ENCODE results near the gene PHRF1. TPM values are rescaled to one million over a fixed set of nuclear protein-coding genes. Genes with fewer than 3 reads are reported as not detected.

PHRF1 gene
- total and polyA plus RNA-seq, 2 donors (not counting 3 experiments of a cell fraction or from before 2014, with no cell fraction given), result 14.2 to 39.4 TPM

DNA sequence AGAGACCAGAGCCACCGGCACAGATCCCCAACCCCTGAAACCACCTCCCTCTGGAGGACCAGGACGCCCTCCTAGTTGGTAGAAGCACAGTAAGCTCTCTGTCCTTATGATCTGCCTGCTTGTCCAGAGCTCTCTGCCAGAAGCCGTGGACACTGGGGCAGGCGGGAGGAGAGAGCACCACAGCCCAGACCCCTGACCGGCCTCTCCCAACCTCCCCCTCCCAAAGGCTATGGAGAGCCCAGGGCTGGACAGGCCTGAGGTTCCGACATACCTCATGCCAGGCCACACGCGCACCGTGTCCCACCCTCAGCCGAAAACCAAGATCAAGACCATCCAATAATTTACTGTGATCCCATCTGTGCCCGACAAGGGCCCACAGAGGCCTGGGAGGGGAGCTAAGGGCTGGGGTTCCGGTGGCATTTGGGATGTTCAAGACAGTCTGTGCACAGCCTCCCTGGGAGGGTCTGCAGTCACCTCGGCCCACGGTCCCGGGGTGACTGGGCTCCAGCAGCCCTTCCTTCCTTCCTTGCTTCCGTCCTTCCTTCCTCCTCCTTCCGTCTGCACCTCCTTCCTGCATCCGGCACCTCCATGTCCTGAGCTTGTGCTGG is 44.2 kb upstream of the PHRF1 start:
- H3K27me3 ChIP-seq (ENCODE audit: control insufficient read depth in 2 of 2, insufficient read depth in 2 of 2, low read length in 2 of 2), result no peaks in the 10 kb centered on the region

GRCh38 chr11:532527-532985 is 43.7 kb upstream of the PHRF1 start:
- Histone ChIP-seq H3K27ac (ENCODE audit: insufficient read depth, low read depth, low read length) (no peak overlapping the region), H2AFZ (ENCODE audit: low read depth, low read length) (no peak overlapping the region), H3K4me1 (ENCODE audit: control insufficient read depth, extremely low read depth, insufficient read depth, low read length) (peaks cover 6% of the 10 kb centered on the region), H3K9me3 (replicated peaks; ENCODE audit: control insufficient read depth, insufficient read depth, low read length) (no peaks in the 10 kb centered on the region), H3K27me3 (ENCODE audit: control insufficient read depth in 2 of 2, insufficient read depth in 2 of 2, low read length in 2 of 2) (no peaks in the 10 kb centered on the region), H3K36me3 (ENCODE audit: control insufficient read depth in 2 of 2, extremely low read depth in 1 of 2, insufficient read depth in 2 of 2, low read length in 2 of 2) (peaks cover 4 to 18% of the 10 kb centered on the region in 2 experiments), H3K9ac (replicated peaks; ENCODE audit: extremely low read depth, insufficient read depth, low read length) (no peak overlapping the region), H3K79me2 (ENCODE audit: control insufficient read depth, insufficient read depth, low read length) (peaks cover 16% of the 10 kb centered on the region), H3K9me1 (replicated peaks; ENCODE audit: control insufficient read depth, extremely low read depth, insufficient read depth, low read length) (no peaks in the 10 kb centered on the region), H4K20me1 (replicated peaks; ENCODE audit: control insufficient read depth, extremely low read depth, insufficient read depth, low read length) (no peaks in the 10 kb centered on the region), H3K4me3 (replicated peaks in 1 of 3; ENCODE audit: insufficient read depth in 1 of 3, low read depth in 1 of 3, low read length in 3 of 3) (no peak overlapping the region), H3K4me2 (ENCODE audit: insufficient read depth, low read length) (no peak overlapping the region)
- TF ChIP-seq MYC (IDR thresholded peaks at IDR 0.05; ENCODE audit: low read depth, low read length) (no peak), GATA2 (IDR thresholded peaks at IDR 0.05; ENCODE audit: insufficient read depth, insufficient read length, low read depth, low read length) (no peak), POLR2AphosphoS5 (IDR thresholded peaks at IDR 0.05; ENCODE audit: insufficient read depth, low read depth, low read length) (no peak), FOS (IDR thresholded peaks at IDR 0.05; ENCODE audit: borderline replicate concordance, insufficient read depth, low read length) (no peak), POLR2A (IDR thresholded peaks at IDR 0.05; ENCODE audit: low read depth, low read length) (no peak), MAX (IDR thresholded peaks at IDR 0.05; ENCODE audit: insufficient read depth, insufficient read length) (no peak)
- TF ChIP-seq, protein P1, sequence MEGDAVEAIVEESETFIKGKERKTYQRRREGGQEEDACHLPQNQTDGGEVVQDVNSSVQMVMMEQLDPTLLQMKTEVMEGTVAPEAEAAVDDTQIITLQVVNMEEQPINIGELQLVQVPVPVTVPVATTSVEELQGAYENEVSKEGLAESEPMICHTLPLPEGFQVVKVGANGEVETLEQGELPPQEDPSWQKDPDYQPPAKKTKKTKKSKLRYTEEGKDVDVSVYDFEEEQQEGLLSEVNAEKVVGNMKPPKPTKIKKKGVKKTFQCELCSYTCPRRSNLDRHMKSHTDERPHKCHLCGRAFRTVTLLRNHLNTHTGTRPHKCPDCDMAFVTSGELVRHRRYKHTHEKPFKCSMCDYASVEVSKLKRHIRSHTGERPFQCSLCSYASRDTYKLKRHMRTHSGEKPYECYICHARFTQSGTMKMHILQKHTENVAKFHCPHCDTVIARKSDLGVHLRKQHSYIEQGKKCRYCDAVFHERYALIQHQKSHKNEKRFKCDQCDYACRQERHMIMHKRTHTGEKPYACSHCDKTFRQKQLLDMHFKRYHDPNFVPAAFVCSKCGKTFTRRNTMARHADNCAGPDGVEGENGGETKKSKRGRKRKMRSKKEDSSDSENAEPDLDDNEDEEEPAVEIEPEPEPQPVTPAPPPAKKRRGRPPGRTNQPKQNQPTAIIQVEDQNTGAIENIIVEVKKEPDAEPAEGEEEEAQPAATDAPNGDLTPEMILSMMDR (IDR thresholded peaks at IDR 0.05; ENCODE audit: extremely low read depth in 1 of 2, insufficient read depth in 1 of 2, low read depth in 1 of 2, low read length in 2 of 2), result no peak
- intact Hi-C loops (cut with micrococcal nuclease) (no loop called here), dilution Hi-C loops (cut with MboI; ENCODE audit: extremely low pct_ligation_motif_present, low sequenced_read_pairs) (no loop called here)
- DNase-seq (ENCODE audit: low read depth, low spot score) (no peak), FAIRE-seq (no peak)
- CTCF ChIA-PET, result no interaction called here
- BruUV-seq (replicated peaks), result no TSS peak
- POLR2A ChIA-PET, result no interaction called here

More for the DNA sequence above, 44.2 kb upstream of the PHRF1 start:
- no peak overlapping the region for H3K27ac ChIP-seq (ENCODE audit: insufficient read depth, low read depth, low read length)
- peaks cover 4% of the 10 kb centered on the region for H3K4me1 ChIP-seq (ENCODE audit: control insufficient read depth, extremely low read depth, insufficient read depth, low read length)
- no peak for FAIRE-seq
- ChIA-PET POLR2A (no interaction called here), CTCF (no interaction called here)
- H3K4me2 ChIP-seq (ENCODE audit: insufficient read depth, low read length), result no peak overlapping the region
- no peak for DNase-seq (ENCODE audit: low read depth, low spot score)
- peaks cover 16% of the 10 kb centered on the region for H3K79me2 ChIP-seq (ENCODE audit: control insufficient read depth, insufficient read depth, low read length)
- TSS peak; percentile 15 for BruUV-seq (replicated peaks)
- TF ChIP-seq POLR2AphosphoS5 (IDR thresholded peaks at IDR 0.05; ENCODE audit: insufficient read depth, low read depth, low read length) (no peak), GATA2 (IDR thresholded peaks at IDR 0.05; ENCODE audit: insufficient read depth, insufficient read length, low read depth, low read length) (no peak)
- H3K9me1 ChIP-seq (replicated peaks; ENCODE audit: control insufficient read depth, extremely low read depth, insufficient read depth, low read length), result no peaks in the 10 kb centered on the region
- no peak overlapping the region for H3K4me3 ChIP-seq (replicated peaks in 1 of 3; ENCODE audit: insufficient read depth in 1 of 3, low read depth in 1 of 3, low read length in 3 of 3)
- no peaks in the 10 kb centered on the region for H4K20me1 ChIP-seq (replicated peaks; ENCODE audit: control insufficient read depth, extremely low read depth, insufficient read depth, low read length)
- no peaks in the 10 kb centered on the region for H3K9me3 ChIP-seq (replicated peaks; ENCODE audit: control insufficient read depth, insufficient read depth, low read length)
- intact Hi-C loops (cut with micrococcal nuclease) (no loop called here), dilution Hi-C loops (cut with MboI; ENCODE audit: extremely low pct_ligation_motif_present, low sequenced_read_pairs) (no loop called here)
- H3K9ac ChIP-seq (replicated peaks; ENCODE audit: extremely low read depth, insufficient read depth, low read length), result no peak overlapping the region
- H3K36me3 ChIP-seq (ENCODE audit: control insufficient read depth in 2 of 2, extremely low read depth in 1 of 2, insufficient read depth in 2 of 2, low read length in 2 of 2), result peaks cover 4 to 18% of the 10 kb centered on the region in 2 experiments
- H2AFZ ChIP-seq (ENCODE audit: low read depth, low read length), result no peak overlapping the region
